ENCODE data around the gene ANKS4B.
"Not testable (repeated sequence)": the region's sequence is repeated elsewhere in the genome, so short reads cannot be mapped to it uniquely, and the experiment has no call there.

ANKS4B gene

DNA sequence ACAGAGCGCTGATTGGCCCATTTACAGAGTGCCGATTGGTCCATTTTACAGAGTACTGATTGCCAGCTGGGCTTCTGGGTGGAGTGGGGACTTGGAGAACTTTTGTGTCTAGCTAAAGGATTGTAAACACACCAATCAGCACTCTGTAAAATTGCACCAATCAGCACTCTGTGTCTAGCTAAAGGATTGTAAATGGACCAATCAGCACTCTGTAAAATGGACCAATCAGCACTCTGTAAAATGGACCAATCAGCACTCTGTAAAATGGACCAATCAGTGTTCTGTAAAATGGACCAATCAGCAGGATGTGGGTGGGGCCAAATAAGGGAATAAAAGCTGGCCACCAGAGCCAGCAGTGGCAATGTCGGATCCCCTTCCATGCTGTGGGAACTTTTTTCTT lies 56.3 kb downstream of the ANKS4B start:
- not testable (repeated sequence) for DNase-seq (ENCODE audit: low read depth in 2 of 2)

DNA sequence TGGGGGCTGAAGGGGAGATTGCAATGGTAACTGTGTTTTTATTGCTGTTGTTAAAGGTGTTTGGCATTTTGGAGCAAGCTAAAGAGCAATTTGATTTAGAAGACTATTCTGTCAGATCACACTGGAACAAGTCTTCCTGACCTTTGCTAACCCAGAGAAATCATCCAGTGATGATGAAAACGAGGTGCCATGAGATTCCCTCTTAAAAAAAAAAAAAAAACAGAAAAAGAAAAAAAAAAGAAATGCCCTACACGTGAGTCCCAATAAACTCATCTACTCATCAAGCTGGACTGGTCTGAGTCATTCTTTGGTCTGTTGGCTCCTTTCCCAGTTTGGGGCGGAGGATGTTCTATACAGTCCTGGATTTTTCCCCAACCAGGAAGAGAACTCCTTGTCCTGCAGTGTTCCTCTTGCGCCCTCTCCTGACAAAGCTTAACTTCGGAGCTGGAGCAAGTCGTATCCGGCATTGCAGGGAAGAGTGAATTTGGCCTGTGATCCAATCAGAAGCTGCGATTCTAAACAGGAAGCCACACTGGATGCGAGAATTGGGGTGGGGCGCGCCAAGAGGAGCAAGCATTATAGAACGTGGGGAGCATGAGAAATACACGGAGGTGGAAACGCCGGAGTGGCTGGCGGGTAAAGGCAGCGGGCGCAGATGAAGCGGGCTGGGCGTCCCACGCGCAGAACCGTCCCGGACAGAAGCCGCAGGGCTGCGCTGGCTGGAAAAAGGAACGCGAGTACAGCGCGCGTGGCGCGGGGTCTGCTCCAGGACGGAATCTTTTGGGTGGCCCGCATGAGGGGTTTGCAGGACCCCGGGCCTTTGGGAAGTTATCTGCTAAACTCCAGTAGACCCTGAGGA lies 67.0 kb downstream of the ANKS4B start:
- DNase-seq (ENCODE audit: low read depth in 2 of 2): peak; percentile 43 to 54

DNA sequence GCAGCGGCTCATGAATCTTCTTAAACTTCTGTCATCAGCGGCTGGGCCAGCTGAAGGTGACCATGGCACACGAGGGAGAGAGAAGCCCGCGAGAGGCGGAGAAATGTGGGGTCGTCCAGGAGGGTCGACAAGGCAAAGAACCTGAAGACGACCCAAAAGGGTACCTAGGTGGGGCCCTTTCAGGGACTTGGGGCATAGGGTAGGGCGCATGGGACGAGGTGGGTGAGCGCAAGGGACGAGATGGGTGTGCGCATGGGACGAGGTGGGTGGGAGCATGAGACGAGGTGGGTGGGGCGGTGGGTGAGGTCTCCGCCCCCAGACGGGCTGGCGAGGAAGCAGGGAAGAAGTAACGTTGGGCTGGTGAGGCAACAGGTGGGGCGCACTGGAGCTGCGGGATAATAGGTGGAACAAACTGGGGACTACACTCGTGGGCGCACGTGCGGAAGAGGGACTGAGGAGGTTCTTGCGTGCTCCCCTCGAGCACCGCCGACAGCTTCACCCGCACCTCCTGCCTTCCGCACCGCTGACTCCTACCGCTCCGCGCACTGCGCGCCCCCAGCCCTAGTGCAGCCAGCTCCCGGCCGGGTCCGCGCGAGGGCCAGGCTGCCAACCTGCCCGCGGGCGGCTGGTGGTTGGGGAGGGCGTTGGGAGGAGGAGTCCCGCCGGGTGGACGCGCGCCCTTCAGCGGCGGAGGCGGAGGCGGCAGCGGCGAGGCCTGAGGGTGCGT lies 67.8 kb downstream of the ANKS4B start:
- DNase-seq (ENCODE audit: low read depth in 2 of 2): peak in 1 of 2 donors; percentile 30

DNA sequence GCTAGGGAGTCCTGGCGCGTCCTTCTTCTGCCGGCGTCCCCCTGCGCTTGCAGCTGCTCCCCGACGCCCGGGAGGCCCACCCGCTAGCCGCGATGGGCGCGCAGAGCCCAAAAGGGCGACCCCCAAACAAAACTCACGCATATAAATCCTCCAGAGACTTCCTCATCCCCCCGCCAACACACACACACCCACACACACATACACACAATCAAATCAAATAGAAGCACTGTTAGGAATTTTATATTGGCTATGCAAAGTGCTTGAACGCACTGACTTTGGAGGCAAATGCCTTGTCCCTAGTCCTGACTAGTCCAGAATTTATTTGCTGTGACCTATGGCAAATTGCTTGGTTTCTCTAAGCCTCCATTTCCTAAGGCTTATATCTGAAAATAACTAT lies 68.4 kb downstream of the ANKS4B start:
- no peak for DNase-seq (ENCODE audit: low read depth in 2 of 2)

DNA sequence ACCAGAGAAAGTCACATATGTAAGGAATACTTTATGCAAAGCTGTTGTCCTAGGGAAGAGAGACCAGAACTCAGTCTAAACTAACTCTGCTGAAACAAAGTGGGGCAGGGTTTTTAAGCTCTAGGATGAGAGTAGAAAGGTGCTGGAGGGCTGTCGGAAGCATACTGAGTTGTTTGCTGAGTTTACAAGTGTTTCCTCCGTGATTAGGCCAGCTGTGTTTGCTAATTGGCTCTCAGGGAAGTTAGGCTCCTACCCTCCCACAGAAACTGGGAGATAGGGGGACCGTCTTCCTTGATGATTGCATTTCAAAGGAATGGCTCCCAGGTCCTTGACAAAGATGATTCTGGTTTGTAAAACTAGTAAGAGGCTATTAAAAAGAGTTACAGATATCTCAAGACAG lies 69.0 kb downstream of the ANKS4B start:
- DNase-seq (ENCODE audit: low read depth in 2 of 2): no peak

DNA sequence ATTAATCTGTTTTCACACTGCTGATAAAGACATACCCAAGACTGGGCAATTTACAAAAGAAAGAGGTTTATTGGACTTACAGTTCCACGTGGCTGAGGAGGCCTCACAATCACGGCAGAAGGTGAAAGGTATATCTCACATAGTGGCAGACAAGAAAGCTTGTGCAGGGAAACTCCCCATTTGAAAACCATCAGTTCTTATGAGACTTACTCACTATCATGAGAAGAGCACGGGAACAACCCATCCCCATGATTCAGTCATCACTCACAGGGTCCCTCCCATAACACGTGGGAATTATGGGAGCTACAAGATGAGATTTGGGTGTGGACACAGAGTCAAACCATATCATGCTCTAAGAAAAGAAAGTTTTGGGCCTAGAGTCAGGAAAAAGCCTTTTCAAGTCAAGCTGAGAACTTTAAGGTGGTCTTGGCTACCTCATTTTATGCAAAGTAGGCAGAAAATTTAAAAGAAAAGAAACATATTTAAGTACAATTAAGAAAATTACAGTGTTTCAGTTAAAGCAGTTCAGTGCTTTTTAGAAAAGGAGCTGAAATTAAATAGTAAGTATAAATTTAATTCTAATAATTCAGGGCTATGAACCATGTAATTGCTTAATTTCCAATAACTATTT lies 69.5 kb downstream of the ANKS4B start:
- DNase-seq (ENCODE audit: low read depth in 2 of 2): no peak

Data from stimulated activated CD4-positive, alpha-beta T cell treated with anti-CD3 and anti-CD28 coated beads, Interleukin-15, amount 100 ng/mL, for 48 hours (primary cell).